Fibroblast of skin of left quadriceps (primary cell): Measurements from ENCODE around the gene KIAA1958.
"Not testable (repeated sequence)": the region's sequence is repeated elsewhere in the genome, so short reads cannot be mapped to it uniquely, and the experiment has no call there.

Source experiments
- DNase-seq, 2 experiments: peaks; one replicate each; pipeline ENCODE4 v3.0.0-alpha.2; 2013; ENCODE audit warnings: low read depth in 2 of 2

Gene KIAA1958

DNA sequence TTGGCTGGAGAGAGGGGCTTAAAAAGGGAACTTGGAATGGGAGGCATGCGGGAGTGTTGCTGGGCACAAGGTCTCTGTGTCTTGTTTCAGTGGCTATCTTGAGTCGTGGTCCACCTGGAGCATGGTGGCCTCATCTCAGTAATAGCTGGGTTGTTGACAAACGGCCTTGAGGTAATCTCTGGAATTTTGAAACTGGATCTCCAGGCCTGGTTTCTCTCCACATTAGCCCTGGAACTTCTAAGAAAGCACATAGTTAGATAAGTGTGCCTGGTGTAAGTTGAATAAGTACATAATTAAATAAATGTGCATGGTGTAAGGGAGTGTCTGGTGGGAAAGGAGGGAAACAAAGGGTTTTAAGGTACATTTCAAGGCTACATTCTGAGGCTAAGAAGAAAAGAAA is 169.0 kb downstream of the KIAA1958 start:
- no peak for DNase-seq

DNA sequence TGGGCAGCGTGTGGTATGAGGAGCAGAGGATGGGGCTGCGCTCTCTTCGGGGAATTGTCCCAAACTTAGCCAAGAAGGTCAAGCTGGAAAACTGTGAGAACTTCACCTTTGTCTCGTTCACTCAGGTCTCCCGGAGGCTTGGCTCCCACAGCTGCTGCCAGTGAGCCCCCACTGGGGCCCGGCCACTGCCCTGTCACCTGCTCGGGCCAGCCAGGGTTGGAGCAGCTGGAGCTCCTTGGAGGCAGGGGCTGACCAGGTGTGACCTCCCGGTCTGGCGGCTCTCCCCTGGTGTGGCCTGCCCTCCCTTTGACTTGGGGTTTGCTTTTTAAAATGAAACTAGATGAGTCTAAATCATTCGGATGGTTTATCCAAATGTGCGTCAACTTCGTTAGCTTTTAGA is 173.3 kb downstream of the KIAA1958 start:
- no peak for DNase-seq

DNA sequence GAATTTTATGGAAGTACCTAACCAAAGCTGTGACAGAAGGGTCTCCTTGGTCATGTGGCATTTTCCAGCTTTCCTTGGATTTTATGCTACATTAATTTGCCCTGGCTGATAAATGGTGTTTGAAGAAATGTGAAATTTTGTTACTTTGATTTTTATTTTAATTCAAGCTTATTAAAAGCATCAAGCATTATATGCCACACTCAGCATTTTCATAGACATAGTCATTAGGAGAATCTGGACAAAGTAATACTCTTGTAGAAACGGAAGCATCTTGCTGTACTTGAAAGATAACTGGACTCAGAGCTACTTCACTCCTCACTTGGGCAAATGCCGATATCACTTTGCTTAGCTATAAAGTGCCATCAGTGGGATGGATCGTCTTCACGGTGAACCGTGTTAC is 177.1 kb downstream of the KIAA1958 start:
- DNase-seq, result no peak

DNA sequence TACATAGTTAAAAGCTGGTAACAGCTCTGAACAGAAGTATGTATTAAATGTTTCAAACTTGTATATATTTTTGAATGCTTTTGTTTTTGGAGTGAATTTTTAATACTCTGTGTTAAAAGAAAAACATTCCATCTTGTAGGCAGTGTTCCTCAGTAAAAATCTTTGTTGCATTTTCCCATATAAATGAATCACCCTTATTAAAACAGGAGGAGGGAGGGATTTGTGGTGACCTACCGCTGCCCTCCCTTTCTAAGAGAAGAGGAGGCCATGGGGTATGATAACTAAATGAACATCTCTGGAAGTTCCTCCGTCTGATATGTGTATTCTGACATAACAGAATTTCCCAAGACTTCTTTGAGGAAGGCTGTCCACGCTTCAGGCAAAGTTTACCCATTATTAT is 177.9 kb downstream of the KIAA1958 start:
- no peak for DNase-seq

DNA sequence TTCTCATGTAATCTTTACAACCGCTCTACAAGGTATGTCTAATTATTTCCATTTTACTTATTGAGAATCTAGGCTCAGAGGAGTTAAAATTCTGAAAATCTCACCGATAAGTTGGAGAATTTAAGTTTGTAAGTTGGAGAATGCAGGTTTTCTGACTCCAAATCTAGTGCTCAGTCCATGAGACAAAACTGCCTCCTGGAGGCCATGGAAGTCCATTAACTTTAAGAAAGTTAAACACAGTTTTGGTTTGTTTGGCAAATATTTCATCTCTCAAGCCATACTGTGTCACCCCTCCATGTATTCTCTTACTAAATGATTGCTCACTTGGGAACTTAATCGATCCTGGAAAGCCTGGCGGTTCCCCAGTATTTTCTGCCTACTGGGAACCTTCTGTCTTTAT is 178.7 kb downstream of the KIAA1958 start:
- peak; percentile 8 to 11 for DNase-seq

DNA sequence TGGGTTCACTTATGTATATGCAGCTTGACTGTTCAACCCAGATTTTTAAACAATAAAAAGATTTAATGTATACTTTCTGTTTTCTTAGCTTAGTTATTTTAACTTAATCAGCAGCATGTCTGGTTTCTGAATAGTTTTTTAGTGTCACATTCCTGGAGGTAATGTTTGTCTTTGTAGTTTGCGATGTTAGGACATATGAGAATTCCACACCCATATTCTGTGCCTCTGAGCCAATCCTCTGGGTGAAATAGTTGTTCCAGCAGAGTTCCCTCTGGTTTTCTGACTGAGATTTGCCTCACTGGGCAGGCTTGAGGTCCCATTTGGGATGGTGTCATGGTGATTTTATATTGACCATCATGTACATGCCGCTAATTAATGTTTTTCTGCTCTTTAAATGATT is 182.7 kb downstream of the KIAA1958 start:
- no peak for DNase-seq

DNA sequence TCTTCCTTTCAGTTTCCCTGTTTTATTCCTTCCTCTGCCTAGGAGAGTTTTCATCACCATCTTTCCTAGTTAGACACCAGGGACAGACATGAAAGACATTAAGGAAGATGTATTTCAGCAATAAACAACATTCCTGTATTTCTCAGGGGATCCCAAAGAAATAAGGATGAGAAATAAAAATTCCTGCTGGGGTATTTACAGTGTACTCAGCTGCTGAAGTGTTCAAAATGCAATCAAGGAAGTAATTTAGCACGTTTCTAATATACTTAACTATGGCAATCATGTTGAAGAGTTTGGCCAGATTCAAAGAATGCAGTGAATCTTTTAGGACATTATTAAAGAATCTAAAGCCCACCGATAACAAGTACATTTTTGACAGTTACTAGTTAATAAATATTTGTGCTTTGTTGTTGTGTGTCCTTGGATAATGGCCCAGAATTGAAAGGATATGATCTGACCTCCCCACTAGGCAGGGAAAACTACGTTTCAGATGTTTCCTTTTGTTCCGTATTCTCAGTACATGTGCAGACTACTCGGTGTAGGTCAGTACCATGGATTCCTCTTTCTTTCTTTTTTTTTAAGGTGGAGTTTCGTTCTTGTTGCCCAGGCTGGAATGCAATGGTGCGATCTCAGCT is 184.5 kb downstream of the KIAA1958 start:
- DNase-seq, result peak in 1 of 2 experiments; percentile 3

DNA sequence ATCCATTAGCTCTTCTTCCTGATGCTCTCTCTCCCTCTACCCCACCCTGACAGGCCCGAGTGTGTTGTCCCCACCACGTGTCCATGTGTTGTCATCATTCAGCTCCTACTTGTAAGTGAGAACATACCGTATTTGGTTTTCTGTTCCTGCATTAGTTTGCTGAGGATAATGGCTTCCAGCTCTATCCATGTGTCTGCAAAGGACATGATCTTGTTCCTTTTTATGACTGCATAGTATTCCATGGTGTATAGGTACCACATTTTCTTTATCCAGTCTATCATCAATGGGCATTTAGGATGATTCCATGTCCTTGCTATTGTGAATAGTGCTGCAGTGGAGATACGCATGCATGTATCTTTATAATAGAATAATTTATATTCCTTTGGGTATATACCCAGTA is 186.6 kb downstream of the KIAA1958 start:
- not testable (repeated sequence) for DNase-seq

DNA sequence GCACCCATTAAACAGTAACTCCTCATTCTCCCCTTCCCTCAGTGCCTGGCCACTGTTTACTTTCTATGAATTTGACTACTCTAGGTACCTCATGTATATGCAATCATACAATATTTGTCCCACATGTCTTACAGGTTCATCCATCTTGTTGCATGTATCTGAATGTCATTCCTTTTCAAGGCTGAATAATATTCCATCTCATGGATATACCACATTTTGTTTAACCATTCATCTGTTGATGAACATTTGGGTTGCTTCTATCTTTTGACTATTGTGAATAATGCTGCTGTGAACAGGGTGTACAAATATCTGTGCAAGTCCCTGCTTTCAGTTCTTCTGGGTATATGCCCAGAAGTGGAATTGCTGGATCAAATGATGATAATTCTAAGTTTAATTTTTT is 190.4 kb downstream of the KIAA1958 start:
- DNase-seq, result no peak

DNA sequence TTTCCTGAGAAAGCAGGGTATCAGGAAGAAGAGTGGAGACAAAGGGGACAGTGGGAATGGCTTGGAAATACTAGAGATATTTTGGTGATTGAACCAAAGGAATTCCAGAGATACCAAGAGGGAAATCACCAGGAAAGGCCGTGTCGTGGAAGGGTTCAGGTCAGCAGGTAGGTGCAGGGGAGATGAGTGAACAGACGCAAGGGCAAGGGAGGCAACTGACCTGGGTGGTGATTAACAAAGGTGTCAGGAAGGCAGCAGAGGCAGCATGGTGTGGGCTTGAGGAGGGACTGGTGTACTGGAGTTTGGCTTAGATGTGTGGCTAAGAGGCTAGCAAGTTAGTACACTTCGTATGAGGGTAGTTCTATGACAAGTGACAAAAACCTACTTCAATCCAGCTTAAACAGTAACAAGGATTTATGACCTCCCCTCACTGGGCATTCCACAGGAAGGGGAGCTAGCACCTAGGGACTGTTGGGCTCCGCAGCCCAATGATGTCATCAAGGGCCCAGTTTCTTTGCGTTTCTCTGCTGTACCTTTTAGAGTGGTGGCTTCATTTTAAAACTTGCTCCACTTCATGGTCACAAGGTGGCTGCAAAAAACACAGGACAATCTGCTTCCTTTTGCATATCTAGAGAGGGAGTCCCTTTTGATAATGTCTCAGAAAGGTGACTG is 194.2 kb downstream of the KIAA1958 start:
- DNase-seq, result no peak

DNA sequence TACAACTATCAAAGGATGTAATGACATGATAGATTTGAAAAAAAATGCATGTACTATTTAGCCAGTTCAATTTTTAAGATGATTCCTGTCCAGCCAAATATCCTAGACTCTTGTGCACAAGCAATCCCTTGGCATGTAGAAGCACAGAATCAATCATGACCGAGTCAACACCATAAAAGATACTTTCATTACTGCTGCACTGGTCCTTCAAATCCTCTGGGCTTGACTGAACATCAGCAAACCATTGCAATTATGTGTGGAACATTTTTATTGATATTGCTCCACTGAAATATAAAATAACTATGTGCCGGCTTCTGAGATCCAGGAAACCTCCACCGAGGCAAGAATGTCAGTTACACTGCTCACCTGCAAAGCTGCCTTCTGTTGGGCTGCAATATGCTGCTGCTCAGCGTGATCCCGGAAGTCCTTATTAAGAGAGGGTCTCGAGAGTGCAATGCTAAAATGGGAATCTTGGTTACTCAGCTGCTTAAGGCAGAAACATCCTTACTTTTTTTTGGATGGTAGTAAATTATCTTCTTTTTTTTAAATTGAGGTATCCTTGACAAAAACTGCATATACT is 202.6 kb downstream of the KIAA1958 start:
- DNase-seq, result no peak

DNA sequence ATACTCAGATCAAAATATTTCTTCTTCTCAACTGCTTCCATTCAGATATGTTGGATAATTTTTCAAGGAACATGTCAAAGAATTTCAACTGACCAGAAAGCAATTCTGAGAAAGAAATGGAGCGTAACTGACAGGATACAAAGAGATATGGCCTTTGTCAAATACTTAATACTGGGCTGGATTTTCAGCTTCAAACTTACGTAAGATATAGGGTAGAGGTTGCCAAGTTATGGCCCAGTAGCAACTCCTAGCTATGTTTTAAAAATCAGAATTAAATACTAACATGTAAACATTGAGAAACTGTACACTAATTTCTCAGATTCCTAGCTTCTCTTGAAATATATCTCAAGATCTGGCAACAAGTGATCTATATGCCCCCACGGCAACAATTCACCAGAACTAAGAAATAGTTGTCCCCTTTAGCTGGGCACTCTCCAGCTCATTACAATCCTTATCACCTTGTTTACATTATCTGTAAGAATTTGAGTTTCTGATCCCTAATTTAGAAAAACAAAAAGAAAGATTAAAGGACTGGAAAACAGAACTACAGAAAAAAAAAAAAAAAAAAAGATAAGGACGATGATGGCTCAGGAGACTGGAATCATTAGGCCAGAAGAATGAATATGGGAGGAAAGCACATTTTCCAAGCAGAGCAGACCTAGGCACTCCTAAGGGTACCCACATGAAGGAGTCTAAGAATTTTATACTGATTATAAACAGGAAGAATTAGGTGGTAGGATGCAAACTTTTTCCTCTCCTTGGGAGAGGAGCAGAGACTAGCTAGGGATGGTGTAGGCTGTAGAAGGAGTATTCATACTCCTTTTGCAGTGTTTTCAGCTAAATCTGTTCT is 208.3 kb downstream of the KIAA1958 start:
- DNase-seq, result no peak

DNA sequence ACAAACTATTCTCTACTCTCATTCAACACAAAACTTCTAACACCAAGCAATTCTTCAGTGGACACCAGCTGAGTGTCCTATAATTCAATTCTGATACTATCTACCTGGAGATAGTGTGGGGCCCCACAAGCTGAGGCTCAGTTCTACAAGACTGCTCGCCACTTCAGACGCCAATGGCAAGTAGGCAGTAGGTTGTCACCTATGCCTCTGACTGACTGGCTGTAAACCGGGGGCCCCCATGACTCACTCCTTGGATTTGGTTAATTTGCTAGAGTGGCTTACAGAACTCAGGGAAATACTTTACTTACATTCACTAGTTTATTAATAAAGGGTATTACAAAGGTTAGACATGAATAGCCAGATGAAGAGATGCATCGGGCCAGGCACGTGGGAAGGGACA is 209.8 kb downstream of the KIAA1958 start:
- DNase-seq, result no peak

DNA sequence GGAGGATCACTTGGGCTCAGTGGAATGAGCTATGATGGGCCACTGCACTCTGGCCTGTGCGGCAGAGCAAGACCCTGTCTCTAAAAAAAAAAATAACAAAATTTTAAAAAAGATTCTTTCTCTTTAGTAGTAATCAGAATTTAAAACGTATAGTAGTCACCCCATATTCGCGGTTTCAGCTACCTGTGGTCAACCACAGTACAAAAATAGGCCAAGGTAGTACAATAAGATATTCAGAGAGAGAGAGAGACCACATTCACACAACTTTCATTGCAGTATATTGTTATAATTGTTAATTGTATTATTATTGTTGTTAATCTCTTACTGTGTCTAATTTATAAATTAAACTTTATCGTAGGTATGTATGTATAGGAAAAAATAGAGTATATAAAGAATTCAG is 212.6 kb downstream of the KIAA1958 start:
- no peak for DNase-seq

DNA sequence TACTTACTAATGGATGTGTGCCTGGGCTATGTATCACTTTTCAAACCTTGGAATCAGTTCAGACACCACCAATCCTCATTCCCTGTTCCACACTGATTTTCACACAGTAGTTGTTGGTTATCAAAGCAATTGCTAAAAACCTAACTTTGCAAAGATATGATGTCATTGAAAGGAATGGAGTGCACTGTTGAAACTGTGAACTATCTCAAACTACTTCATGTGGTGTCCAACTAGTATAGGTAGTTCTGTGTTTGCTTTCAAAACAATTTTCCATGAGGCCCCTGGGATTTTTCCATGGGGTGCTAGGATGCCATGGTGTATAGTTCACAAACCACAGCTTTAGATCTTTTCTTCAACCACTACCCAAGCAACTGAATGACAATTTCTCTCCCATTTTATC is 213.5 kb downstream of the KIAA1958 start:
- DNase-seq, result no peak

DNA sequence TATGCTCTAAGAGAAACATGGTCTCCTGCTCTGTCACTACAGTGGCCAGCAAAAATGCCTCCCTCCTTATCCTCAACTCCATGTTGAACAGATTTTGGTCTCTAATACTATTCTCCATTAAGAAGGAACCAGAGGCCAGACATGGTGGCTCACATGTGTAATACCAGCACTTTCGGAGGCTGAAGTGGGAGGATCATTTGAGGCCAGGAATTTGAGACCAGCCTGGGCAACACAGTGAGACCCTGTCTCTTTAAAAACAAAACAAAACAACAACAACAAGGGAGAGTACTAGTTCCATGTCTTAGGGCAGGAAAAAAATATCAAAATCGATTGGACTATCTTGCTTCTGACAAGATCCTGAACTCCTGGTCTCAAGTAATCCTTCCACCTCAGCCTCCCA is 216.7 kb downstream of the KIAA1958 start:
- no peak for DNase-seq

DNA sequence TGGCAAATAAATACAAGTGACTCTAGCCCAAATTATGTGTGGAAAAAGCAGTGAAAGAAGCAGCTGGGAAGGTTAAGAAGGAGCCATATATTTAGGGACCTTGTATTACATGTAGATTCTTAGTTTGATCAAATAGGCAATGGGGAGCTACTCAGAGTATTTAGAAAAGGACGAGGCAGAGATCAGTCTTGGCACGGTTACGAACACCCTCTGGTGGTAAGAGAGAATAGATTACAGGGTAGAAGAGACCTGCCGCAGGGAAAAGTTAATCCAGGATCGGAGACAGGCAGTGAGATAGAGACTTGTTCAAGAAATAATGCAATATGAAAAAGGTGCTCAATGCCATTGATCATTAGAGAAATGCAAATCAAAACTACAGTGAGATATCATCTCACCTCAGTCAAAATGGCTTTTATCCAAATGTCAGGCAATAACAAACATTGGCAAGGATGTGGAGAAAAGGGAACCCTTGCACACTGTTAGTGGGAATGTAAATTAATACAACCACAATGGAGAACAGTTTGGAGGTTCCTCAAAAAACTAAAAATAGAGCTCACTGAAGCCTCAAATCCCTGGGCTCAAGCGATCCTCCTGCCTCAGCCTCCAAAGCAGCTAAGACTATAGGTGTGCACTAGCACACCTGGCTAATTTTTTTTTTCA is 219.3 kb downstream of the KIAA1958 start:
- DNase-seq, result peak; percentile 52 to 54

DNA sequence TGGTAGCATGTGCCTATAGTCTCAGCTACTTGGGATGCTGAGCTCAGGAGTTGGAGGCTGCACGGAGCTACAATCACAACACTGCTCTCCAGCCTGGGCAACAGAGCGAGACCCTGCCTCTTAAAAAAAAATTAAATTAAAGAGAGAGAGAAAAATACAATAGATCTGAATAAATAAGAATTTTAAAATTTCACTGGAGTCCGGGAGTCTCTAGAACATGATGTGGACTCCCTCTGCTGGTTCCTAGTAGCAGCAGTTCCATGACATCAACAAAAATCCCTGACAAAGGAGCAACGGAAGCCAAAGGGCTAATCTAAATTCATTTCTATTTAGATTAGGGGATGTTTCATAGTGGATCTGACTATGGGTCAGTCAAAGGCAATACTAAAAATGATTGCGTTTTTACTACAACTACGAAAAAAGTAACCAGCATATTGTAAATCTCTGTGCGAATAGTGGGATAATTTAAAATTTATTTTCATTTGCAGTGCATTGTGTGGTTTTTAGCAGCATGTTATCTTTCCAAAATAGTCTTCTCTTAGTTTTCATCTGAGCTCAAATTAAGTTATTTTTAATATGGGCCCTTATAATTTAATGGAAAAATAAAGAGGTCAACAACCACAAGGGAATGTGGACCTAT is 224.5 kb downstream of the KIAA1958 start:
- peak; percentile 12 to 18 for DNase-seq

DNA sequence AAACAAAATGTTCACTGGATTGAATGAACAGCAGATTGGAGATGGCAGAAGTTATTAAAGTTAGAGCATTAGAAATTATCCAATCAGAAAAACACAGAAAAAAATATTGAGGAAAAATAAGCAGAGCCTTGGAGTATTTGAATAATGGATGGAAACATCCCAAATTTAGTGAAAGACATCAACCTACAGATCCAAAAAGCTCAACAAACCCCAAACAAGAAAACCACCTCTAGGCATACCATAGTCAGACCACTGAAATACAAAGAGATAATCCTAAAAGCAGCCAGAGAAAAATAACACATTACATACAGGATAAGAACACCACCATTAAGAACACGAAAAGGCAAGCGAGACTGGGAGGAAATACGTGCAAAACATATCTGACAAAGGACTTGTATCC is 226.1 kb downstream of the KIAA1958 start:
- no peak for DNase-seq

DNA sequence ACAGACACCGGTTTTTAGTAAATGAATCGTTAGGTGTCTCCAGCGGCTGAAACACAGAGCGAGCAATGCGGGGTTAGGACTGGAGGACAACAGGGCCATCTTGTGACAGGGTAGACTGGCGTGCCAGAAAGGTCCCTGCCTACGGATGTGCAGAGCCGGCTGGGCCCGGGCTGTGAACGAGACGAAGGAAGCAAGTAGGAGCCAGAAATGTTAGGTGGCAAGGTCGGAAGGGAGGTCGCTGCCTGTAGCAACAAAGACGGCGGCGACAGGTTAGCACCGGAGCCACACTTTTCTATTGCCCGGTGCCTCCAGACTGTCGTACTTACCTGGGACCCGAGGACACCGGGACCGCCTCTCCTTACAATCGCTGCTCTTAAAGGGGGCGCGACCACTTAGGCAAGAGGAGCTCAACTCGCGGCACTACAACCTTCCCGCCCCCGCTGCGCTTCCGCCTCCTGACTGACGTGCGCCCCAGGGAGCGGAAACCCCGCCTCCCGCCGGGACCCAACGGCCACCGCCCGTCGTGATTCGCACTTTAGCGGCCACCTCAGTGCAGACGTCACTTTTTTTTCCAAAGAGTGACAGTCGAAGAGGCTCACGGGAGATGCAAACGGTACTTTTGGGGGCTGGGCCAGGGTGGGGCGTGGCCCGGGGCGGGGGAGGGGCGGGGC is 231.2 kb downstream of the KIAA1958 start, which contains the start of gene INIP:
TSS of gene INIP (minus strand) at position 457 of the 671 bp plus-strand sequence. CDS start 1,632 bp downstream, outside the sequence.
- peak; percentile 91 to 93 for DNase-seq
